ENCODE data around the gene RELA.

DNA sequence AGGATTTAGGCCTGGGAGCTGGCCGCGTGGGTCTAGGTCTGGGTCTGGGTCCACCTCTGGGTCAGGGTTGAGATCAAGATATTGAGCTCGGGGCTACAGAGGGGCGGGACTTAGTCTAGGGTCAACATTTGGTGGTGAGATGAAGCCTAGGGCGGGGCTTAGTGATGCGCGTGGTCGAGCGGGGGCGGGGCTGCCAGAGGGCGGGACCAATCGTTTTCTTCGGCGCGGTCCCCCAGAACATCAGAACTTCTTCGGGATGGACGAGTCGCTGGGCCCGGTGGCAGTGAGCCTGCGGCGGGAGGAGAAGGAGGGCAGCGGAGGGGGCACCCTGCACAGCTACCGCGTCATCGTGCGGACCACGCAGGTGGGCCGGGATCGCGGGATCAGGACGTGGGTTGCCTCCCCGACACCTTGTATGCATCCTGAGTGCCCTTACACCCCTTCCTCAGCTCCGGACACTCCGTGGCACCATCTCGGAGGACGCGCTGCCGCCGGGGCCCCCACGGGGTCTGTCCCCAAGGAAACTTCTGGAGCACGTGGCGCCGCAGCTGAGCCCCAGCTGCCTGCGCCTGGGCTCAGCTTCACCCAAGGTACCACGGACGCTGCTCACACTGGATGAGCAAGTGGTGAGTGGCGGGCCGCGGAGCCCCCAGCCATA, 20.6 kb downstream of the RELA start:
- TF ChIP-seq POLR2A (IDR thresholded peaks at IDR 0.05) (no peak), POLR2AphosphoS5 (IDR thresholded peaks at IDR 0.05) (no peak), EP300 (IDR thresholded peaks at IDR 0.05) (no peak)

Measured in upper lobe of left lung (tissue), 4 donors.